H9 (cell line): Measurements from ENCODE around the gene OR6S1. TPM values are rescaled to one million over a fixed set of nuclear protein-coding genes. Genes with fewer than 3 reads are reported as not detected.

Experiments
- DNase-seq: peaks from one replicate; pipeline ENCODE4 v3.0.0-alpha.2; 2017
- H2AFZ ChIP-seq: one replicate; pipeline ENCODE4 v1.6.1; 2013; ENCODE audit warnings: mild to moderate bottlenecking, low read length, control low read depth, moderate library complexity
- H2AK5ac ChIP-seq: 2 replicates; pipeline ENCODE4 v1.6.1; 2013; ENCODE audit warnings: low read length, control low read depth, mixed read lengths; ENCODE audit not compliant: insufficient read length
- H2BK120ac ChIP-seq: one replicate; pipeline ENCODE4 v1.6.1; 2013; ENCODE audit warnings: low read depth, mild to moderate bottlenecking, low read length, control low read depth, inconsistent platforms; ENCODE audit not compliant: poor library complexity, severe bottlenecking
- H2BK12ac ChIP-seq: 2 replicates; pipeline ENCODE4 v1.6.1; 2013; ENCODE audit warnings: low read length, control low read depth, mixed read lengths, low read depth; ENCODE audit not compliant: insufficient read length
- H2BK15ac ChIP-seq: 2 replicates; pipeline ENCODE4 v1.6.1; 2013; ENCODE audit warnings: low read depth, low read length, control low read depth
- H2BK20ac ChIP-seq: one replicate; pipeline ENCODE4 v1.6.1; 2013; ENCODE audit warnings: low read depth, mild to moderate bottlenecking, low read length, control low read depth, inconsistent platforms; ENCODE audit not compliant: poor library complexity, severe bottlenecking
- H2BK5ac ChIP-seq: 2 replicates; pipeline ENCODE4 v1.6.1; 2013; ENCODE audit warnings: low read length, control low read depth, mixed read lengths; ENCODE audit not compliant: insufficient read length
- H3K14ac ChIP-seq: 2 replicates; pipeline ENCODE4 v1.6.1; 2013; ENCODE audit warnings: low read length, control low read depth; ENCODE audit not compliant: insufficient read depth
- H3K18ac ChIP-seq: 2 replicates; pipeline ENCODE4 v1.6.1; 2013; ENCODE audit warnings: low read depth, mild to moderate bottlenecking, mixed read lengths, low read length, control low read depth; ENCODE audit not compliant: insufficient read length
- H3K23ac ChIP-seq: 2 replicates; pipeline ENCODE4 v1.6.1; 2013; ENCODE audit warnings: low read length, control low read depth, mixed read lengths, low read depth; ENCODE audit not compliant: insufficient read length
- H3K23me2 ChIP-seq: 2 replicates; pipeline ENCODE4 v1.6.1; 2013; ENCODE audit warnings: low read depth, mild to moderate bottlenecking, mixed read lengths, low read length, control low read depth; ENCODE audit not compliant: insufficient read length, poor library complexity, severe bottlenecking
- H3K27ac ChIP-seq: 2 replicates; pipeline ENCODE4 v1.5.1; 2013; ENCODE audit warnings: low read length, control low read depth, mixed read lengths, low read depth; ENCODE audit not compliant: insufficient read length
- H3K27me3 ChIP-seq: 2 replicates; pipeline ENCODE4 v1.6.1; 2013; ENCODE audit warnings: low read length, control low read depth, inconsistent platforms; ENCODE audit not compliant: insufficient read depth
- H3K4ac ChIP-seq: 2 replicates; pipeline ENCODE4 v1.6.1; 2013; ENCODE audit warnings: low read depth, mild to moderate bottlenecking, control low read depth, inconsistent platforms, low read length, moderate library complexity
- H3K4me1 ChIP-seq: 2 replicates; pipeline ENCODE4 v1.6.1; 2013; ENCODE audit warnings: low read length, control low read depth, inconsistent platforms; ENCODE audit not compliant: insufficient read depth
- H3K4me2 ChIP-seq: 2 replicates; pipeline ENCODE4 v1.6.1; 2013; ENCODE audit warnings: low read length, control low read depth, mixed read lengths; ENCODE audit not compliant: insufficient read length, insufficient read depth
- H3K56ac ChIP-seq: 2 replicates; pipeline ENCODE4 v1.6.1; 2013; ENCODE audit warnings: low read depth, mild to moderate bottlenecking, mixed read lengths, low read length, control low read depth; ENCODE audit not compliant: insufficient read length
- H3K79me1 ChIP-seq: 2 replicates; pipeline ENCODE4 v1.6.1; 2013; ENCODE audit warnings: low read depth, mild to moderate bottlenecking, moderate library complexity, low read length, control low read depth, inconsistent platforms; ENCODE audit not compliant: insufficient read depth, poor library complexity, severe bottlenecking
- H3K79me2 ChIP-seq: 2 replicates; pipeline ENCODE4 v1.6.1; 2013; ENCODE audit warnings: low read length, control low read depth, inconsistent platforms; ENCODE audit not compliant: insufficient read depth
- H3K9ac ChIP-seq: 2 replicates; pipeline ENCODE4 v1.6.1; 2013; ENCODE audit warnings: low read length, control low read depth, mixed read lengths; ENCODE audit not compliant: insufficient read length; ENCODE audit errors: extremely low read depth
- H3K9me3 ChIP-seq: one replicate; pipeline ENCODE4 v1.6.1; 2013; ENCODE audit warnings: low read depth, low read length, inconsistent platforms; ENCODE audit not compliant: control insufficient read depth
- H3T11ph ChIP-seq: one replicate; pipeline ENCODE4 v1.6.1; 2013; ENCODE audit warnings: mild to moderate bottlenecking, low read length, control low read depth, inconsistent platforms
- H4K20me1 ChIP-seq: one replicate; pipeline ENCODE4 v1.6.1; 2013; ENCODE audit not compliant: control insufficient read depth, insufficient read length, insufficient read depth
- H4K5ac ChIP-seq: 2 replicates; pipeline ENCODE4 v1.6.1; 2013; ENCODE audit warnings: low read depth, mild to moderate bottlenecking, mixed read lengths, low read length, control low read depth; ENCODE audit not compliant: insufficient read length
- H4K8ac ChIP-seq: replicated peaks from 2 replicates; pipeline ENCODE4 v1.6.1; 2013; ENCODE audit warnings: low read length, control low read depth, mixed read lengths, low read depth; ENCODE audit not compliant: insufficient read length
- H4K91ac ChIP-seq: 2 replicates; pipeline ENCODE4 v1.6.1; 2013; ENCODE audit warnings: low read depth, mild to moderate bottlenecking, moderate library complexity, mixed read lengths, low read length, control low read depth; ENCODE audit not compliant: insufficient read length
- H3K27ac Mint-ChIP-seq, 3 experiments: 2 replicates in 2 of 3; 3 replicates in 1 of 3; pipeline ENCODE4 v1.8.0; 2020 to 2021; ENCODE audit warnings: mixed read lengths in 3 of 3, mild to moderate bottlenecking in 1 of 3, moderate library complexity in 1 of 3
- H3K27me3 Mint-ChIP-seq: 2 replicates; pipeline ENCODE4 v1.8.0; 2021; ENCODE audit warnings: low read depth, mild to moderate bottlenecking, moderate library complexity, mixed read lengths
- H3K36me3 Mint-ChIP-seq, 3 experiments: 2 replicates in 2 of 3; 3 replicates in 1 of 3; pipeline ENCODE4 v1.8.0; 2020 to 2021; ENCODE audit warnings: low read depth in 3 of 3, mixed read lengths in 3 of 3; ENCODE audit not compliant: insufficient read depth in 1 of 3
- H3K4me1 Mint-ChIP-seq, 2 experiments: 2 replicates each; pipeline ENCODE4 v1.8.0; 2020; ENCODE audit warnings: mixed read lengths in 2 of 2
- H3K4me3 Mint-ChIP-seq, 2 experiments: 2 replicates in 1 of 2; 3 replicates in 1 of 2; pipeline ENCODE4 v1.8.0; 2020 to 2021; ENCODE audit warnings: mild to moderate bottlenecking in 2 of 2, mixed read lengths in 2 of 2, moderate library complexity in 1 of 2
- H3K9me3 Mint-ChIP-seq, 2 experiments: 2 replicates in 1 of 2; 3 replicates in 1 of 2; pipeline ENCODE4 v1.8.0; 2020; ENCODE audit warnings: mild to moderate bottlenecking in 2 of 2, mixed read lengths in 2 of 2, moderate library complexity in 1 of 2
- WGBS: extraction: QIAGEN DNeasy Blood & Tissue Kit; methylation state at CpG from one replicate; pipeline ENCODE4 v1.1.7; 2013; ENCODE audit warnings: missing lambda C conversion rate, low lambda C conversion rate, mixed read lengths; ENCODE audit not compliant: insufficient read length; ENCODE audit errors: extremely low coverage; 5-methylcytosine and 5-hydroxymethylcytosine counted together
- total RNA-seq: library from RNA; stranded (reverse); gene quantifications from 2 replicates; pipeline ENCODE4 v1.2.1, GENCODE V29; 2021
- TF ChIP-seq, protein P1 (sequence below): fragments of 200-600 bp; sonication (generic); conservative IDR thresholded peaks from 3 replicates; pipeline ENCODE4 v1.8.0; 2021; ENCODE audit warnings: antibody characterized with exemption, mild to moderate bottlenecking

OR6S1 gene
- total RNA-seq, 1 experiment from 2014 or later: not detected

DNA sequence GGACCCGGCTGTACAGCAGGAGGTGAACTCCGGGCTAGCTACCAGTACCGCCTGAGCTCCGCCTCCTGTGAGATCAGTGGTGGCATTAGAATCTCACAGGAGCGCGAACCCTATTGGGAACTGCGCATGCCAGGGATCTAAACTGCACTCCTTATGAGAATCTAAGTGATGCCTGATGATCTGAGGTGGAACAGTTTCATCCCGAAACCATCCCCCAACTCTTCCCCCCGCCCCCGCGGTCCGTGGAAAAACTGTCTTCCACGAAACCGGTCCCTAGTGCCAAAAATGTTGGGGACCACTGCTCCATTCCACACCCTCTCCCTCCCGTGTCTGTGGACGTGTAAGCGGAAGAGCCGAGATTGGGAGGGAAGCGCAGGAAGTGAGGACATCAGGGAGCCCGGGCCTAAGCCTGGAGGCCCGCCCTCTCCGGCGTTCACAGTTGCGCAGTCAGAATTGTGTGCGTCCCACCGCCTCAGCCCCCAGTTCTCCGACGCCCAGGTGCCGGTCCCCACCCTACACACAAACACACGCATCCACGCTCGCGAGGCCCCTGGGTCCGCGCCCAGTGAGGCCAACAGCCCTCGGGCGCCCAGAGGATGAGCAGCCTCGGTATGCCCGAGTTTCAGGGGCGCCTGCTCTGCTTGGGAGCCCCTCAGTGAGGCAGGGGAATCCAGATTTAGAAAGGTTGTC lies 41.1 kb upstream of the OR6S1 start:
- Histone ChIP-seq H3K27me3 (no peaks in the 10 kb centered on the region), H4K20me1 (no peaks in the 10 kb centered on the region), H2BK20ac (no peak overlapping the region), H3K23ac (no peak overlapping the region), H2BK12ac (no peak overlapping the region), H3K79me1 (no peaks in the 10 kb centered on the region), H4K5ac (no peak overlapping the region), H2BK5ac (no peak overlapping the region), H3K18ac (peak overlapping the region; percentile 56), H3K4me1 (no peaks in the 10 kb centered on the region), H3K23me2 (peaks cover 23% of the 10 kb centered on the region), H3K14ac (peak overlapping the region; percentile 74; the same call in 1 of the 2 replicates), H3T11ph (no peak overlapping the region), H4K8ac (no peak overlapping the region), H3K9me3 (no peaks in the 10 kb centered on the region), H3K9ac (peak overlapping the region; percentile 73), H2BK120ac (no peak overlapping the region), H3K79me2 (no peaks in the 10 kb centered on the region), H4K91ac (no peak overlapping the region), H2AK5ac (no peak overlapping the region), H3K56ac (no peak overlapping the region), H2AFZ (no peak overlapping the region), H3K4me2 (peak overlapping the region; percentile 97), H3K4ac (no peak overlapping the region), H3K27ac (no peak overlapping the region), H2BK15ac (no peak overlapping the region)
- TF ChIP-seq, protein P1, sequence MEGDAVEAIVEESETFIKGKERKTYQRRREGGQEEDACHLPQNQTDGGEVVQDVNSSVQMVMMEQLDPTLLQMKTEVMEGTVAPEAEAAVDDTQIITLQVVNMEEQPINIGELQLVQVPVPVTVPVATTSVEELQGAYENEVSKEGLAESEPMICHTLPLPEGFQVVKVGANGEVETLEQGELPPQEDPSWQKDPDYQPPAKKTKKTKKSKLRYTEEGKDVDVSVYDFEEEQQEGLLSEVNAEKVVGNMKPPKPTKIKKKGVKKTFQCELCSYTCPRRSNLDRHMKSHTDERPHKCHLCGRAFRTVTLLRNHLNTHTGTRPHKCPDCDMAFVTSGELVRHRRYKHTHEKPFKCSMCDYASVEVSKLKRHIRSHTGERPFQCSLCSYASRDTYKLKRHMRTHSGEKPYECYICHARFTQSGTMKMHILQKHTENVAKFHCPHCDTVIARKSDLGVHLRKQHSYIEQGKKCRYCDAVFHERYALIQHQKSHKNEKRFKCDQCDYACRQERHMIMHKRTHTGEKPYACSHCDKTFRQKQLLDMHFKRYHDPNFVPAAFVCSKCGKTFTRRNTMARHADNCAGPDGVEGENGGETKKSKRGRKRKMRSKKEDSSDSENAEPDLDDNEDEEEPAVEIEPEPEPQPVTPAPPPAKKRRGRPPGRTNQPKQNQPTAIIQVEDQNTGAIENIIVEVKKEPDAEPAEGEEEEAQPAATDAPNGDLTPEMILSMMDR: no peak
- Mint-ChIP-seq H3K27ac (no peak overlapping the region), H3K9me3 (no peaks in the 10 kb centered on the region), H3K4me1 (peaks cover 16% of the 10 kb centered on the region in 2 experiments), H3K36me3 (no peaks in the 10 kb centered on the region), H3K27me3 (peaks cover 3% of the 10 kb centered on the region), H3K4me3 (no peak overlapping the region)
- WGBS: no CpG with 5 or more reads among the region's 40 CpGs
- peak; percentile 84 for DNase-seq
